Activated T-helper 1 cell treated with anti-CD3 and anti-CD28 coated beads, Interleukin-2, amount 50 U/mL, for 16 hours (primary cell): ENCODE measurements around the gene RIC1.
"Not testable (repeated sequence)": the region's sequence is repeated elsewhere in the genome, so short reads cannot be mapped to it uniquely, and the experiment has no call there.

ENCODE experiments used
- DNase-seq, 2 donors: peaks; one replicate each; pipeline ENCODE4 v3.0.0-alpha.2; 2020; ENCODE audit warnings: low read depth in 1 of 2, low spot score in 1 of 2

Gene RIC1

DNA sequence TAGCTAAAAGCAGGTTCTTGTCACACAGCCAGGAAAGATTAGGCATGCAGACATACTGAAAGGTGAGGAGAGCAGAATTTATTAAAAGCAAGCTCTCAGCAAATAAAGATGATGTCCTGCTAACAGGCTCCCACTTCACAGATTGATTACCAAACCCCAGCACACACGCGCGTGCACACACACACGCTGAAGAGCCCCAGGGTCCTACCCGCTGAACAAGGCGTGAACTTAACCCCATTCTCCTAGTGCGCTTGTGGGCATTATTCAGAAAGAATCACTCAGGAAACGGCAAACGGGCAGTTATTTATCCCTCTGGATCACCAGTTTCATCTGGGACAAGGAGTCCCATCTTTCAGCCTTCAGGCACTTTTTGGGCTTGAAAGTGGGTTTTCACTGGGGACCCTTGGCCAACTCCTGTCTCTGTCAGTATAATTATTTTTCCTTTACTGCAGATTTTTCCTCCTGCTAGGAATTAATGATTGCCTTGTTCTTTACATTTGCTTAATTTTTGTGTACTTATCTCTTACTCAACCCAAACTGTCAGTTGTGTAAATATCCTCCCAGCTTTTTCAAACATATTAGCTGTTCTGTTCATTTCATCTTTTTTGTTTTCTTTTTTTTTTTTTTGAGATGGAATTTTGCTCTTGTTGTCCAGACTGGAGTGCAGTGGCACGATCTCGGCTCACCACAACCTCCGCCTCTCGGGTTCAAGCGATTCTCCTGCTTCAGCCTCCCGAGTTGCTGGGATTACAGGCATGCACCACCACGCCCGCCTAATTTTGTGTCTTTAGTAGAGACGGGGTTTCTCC lies 92.6 kb downstream of the RIC1 start:
- no peak for DNase-seq

DNA sequence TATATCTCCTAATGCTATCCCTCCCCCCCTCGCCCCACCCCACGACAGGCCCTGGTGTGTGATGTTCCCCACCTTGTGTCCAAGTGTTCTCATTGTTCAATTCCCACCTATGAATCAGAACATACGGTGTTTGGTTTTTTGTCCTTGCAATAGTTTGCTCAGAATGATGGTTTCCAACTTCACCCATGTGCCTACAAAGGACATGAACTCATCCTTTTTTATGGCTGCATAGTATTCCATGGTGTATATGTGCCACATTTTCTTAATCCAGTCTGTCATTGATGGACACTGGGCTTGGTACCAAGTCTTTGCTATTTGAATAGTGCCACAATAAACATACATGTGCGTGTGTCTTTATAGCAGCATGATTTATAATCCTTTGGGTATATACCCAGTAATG lies 93.8 kb downstream of the RIC1 start:
- DNase-seq, result not testable (repeated sequence)

DNA sequence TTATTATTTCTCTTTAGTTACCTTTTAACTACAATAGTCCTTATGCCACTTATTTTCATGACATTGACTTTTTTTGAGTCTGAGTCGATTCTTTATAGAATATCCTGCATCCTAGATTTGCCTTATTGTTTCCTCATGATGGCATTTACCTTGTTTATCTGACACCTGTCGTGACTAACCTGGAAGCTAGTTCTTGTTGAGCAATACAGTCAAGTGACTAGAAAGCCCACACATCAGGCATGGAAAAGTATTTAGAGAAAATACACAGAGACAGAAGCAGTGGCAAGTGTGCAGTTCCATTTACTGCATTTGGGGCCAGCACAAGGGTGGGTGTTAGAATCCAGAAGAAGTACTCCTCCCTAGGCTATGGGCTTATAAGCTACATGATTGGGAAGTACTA lies 106.2 kb downstream of the RIC1 start:
- DNase-seq, result no peak

- no peak for DNase-seq
Measured at GRCh38 chr9:5736563-5737346, 107.8 kb downstream of the RIC1 start.

DNA sequence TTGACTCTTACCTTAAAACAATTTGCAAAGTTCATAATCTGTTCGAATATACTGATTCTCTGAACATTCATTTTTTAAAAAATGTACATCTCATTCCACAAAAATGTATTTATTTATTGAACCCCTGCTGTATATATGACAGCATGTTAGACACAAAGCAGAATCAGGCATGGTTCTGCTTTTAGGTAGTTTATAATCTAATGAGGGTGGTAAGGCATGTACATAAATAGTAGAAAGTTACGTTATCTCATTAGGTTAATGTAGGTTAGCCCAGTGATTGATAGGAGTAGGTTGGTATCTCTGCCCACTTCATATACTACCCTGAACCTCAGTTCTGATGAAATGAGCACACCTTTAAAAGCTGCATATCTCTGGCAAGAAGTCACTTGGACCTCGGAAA lies 114.2 kb downstream of the RIC1 start:
- no peak for DNase-seq

- DNase-seq, result no peak
Measured at GRCh38 chr9:5748438-5748837, 119.5 kb downstream of the RIC1 start.

DNA sequence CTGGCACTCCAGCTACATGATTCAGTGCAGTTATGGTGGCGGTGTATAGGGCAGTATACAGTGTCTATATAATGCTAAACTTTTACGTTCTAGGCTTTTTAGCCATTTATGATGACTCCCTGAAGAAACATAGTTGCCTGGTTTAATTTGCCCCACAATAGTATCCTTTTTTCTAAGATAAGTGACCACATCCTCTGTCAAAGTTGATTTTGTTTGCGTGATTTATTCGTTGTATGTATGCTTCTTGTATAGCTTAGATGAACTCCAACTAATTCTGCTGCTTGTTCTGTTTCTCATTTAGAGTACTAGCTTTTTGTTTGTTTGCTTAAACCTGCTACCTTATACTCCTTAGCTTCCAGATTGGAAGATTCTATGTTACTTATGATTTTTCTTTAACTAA lies 120.4 kb downstream of the RIC1 start:
- DNase-seq, result no peak

DNA sequence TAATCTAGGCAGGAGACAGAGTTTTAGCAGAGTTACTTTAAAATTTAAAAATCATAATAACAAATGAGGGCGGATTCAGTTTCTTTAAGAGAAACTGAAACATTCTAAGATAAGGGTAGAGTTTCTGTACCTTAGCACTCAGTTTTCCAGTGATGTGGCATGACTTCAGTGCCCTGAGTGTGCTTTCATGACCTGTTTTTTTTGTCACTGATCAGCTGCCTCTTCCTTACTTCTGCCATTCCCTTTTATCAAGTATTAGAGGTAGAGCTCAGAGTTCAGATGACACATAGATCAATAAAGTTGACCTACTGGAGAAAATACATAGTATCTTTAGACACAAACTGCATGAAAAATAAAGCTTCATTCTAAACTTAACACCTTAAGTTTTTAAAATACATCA lies 121.7 kb downstream of the RIC1 start:
- DNase-seq, result no peak

DNA sequence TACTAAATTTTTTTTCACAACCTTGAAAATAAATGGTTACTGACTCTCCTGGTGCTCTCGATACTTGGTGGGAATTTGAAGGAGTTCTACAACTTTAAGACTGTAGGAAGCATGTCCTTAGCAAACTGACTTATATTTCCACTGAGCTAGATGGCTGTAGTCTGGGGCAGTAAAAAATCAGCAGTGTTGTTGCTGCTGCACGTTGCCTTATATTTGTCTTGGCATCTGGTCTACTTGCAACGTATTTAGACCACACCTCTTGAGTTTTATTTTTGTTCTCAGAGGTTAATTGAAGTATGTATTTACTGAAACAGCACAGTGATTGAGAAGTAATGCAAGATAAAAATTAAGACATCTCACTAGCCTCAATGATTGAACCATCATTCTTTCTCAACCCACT lies 127.7 kb downstream of the RIC1 start:
- no peak for DNase-seq

DNA sequence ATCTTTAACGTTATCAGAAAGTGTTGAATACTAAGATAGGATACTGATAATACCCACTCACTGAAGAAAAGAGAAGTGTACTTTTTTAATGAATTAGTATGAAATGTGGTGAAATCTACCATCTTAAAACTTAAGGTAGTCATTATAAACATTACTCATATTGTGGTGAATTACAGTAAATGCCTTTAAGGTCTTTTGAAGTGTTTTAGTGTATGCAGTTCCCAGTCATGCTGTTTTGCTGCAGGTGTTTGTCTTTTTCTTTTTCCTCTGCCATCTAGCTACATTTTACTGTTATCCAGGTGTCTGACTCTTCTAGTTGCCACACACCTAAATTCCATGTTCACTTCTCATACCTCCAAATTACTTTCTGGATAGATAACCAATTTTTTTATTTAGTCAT lies 131.4 kb downstream of the RIC1 start:
- no peak for DNase-seq

- DNase-seq, result no peak
Measured at GRCh38 chr9:5762421-5762820, 133.5 kb downstream of the RIC1 start.

- no peak for DNase-seq
Measured at GRCh38 chr9:5764130-5764868, 135.4 kb downstream of the RIC1 start.

DNA sequence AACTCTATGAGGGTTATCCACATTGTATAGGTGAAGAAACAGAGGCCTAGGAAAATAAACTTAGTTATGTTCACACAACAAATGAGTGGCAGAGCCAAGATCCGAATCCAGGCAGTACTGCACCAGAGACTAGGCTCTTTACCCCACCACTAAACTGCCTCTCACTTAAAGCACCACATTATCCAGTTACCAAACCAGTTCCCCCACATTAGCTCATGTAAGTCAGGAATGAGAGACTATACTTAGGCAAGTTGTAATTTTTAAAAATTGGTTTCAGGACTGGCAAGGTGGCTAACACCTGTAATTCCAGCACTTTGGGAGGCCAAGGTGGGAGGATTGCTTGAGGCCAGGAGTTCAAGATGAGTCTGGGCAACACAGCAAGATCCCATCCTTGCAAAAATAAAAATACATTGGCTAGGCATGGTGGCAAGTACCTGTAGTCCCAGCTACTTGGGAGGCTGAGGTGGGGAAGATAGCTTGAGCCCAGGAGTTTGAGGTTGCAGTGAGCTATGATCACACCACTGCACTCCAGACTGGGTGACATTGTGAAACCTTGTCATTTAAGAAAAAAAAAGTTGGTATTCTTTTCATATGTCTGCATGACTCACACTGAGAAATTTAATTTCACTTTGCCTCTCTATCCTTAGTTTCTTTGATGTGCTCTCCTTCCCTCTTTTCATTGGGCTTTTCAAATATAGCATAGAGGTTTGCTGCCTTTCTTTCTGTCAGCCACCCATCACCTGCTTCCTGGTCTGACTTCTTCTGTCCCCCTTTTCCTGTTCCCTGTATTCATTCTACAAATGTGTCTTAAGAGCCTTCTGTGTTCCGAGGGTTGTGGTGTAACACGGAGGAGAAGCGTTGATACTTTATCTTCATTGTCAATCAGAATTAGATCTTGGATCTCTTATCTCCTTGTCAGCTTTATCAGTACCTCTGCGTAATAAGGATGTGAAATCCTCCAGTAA lies 139.3 kb downstream of the RIC1 start:
- no peak for DNase-seq

GRCh38 chr9:5773324-5773999 lies 144.6 kb downstream of the RIC1 start:
- DNase-seq, result no peak

- DNase-seq, result no peak
Measured at GRCh38 chr9:5778805-5779204, 149.9 kb downstream of the RIC1 start.

DNA sequence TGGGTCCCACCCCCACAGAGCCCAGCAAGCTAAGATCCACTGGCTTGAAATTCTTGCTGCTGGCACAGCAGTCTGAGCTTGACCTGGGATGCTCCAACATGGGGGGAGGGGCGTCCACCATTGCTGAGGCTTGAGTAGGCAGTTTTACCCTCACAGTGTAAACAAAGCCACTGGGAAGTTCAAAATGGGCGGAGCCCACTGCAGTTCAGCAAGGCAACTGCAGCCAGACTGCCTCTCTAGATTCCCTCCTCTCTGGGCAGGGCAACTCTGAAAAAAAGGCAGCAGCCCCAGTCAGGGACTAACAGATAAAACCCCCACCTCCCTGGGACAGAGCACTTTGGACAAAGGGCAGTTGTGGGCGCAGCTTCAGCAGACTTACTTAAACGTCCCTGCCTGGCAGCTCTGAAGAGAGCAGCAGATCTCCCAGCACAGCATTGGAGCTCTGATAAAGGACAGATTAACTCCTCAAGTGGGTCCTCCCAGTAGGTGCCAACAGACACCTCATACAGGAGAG lies 150.9 kb downstream of the RIC1 start:
- DNase-seq, result not testable (repeated sequence)

GRCh38 chr9:5783420-5783819 lies 154.5 kb downstream of the RIC1 start:
- DNase-seq, result not testable (repeated sequence)

DNA sequence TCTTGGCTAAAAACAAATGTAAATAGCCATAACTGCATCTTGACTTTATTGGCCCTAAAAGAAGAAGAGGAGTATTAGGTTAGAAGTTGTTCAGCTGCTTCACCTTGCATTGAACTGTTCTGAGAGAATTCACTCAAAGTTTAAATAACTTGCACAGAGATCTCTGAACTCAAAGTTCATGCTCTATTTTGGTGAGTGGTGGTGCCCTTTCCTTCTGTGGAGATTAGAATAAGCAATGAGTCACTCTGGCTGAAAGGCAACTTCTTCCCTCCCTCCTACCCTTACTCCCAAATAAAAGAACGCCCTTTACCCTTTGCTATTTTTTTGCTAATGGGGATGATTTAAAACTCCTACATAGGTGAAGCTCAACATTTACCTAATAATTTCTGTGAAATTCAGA lies 155.1 kb downstream of the RIC1 start:
- DNase-seq, result no peak

- DNase-seq, result no peak
Measured at GRCh38 chr9:5784526-5785315, 155.8 kb downstream of the RIC1 start.
